HepG2 (cell line): ENCODE measurements around the gene FPGS. TPM values are rescaled to one million over a fixed set of nuclear protein-coding genes. Genes with fewer than 3 reads are reported as not detected.

Source experiments
- CEBPG ChIP-seq: IDR thresholded peaks from 2 replicates; pipeline ENCODE4 v1.6.1; 2016
- ISX ChIP-seq: sonication (generic); formaldehyde crosslinking; conservative IDR thresholded peaks from 2 replicates; pipeline ENCODE4 v1.5.0; 2020; ENCODE audit warnings: missing genetic modification reagents
- RBAK ChIP-seq: sonication (generic); formaldehyde crosslinking; IDR thresholded peaks from 2 replicates; pipeline ENCODE4 v1.5.1; 2020; ENCODE audit warnings: mild to moderate bottlenecking, missing genetic modification reagents
- RBM39 ChIP-seq: fragments of 200-400 bp; formaldehyde crosslinking; IDR thresholded peaks from one replicate; pipeline ENCODE4 v1.6.1; 2018; ENCODE audit warnings: antibody characterized with exemption, mild to moderate bottlenecking, low read depth, low read length; ENCODE audit not compliant: poor library complexity, severe bottlenecking
- RNF2 ChIP-seq: fragments of 450-650 bp; conservative IDR thresholded peaks from 2 replicates; pipeline ENCODE4 v1.6.1; 2016; ENCODE audit warnings: low read depth
- SIN3B ChIP-seq: fragments of 150-350 bp; IDR thresholded peaks from 2 replicates; pipeline ENCODE4 v1.6.1; 2014; ENCODE audit warnings: low read length
- ZKSCAN8 ChIP-seq: IDR thresholded peaks from 2 replicates; pipeline ENCODE4 v1.6.1; 2016; ENCODE audit warnings: borderline replicate concordance, missing genetic modification reagents, missing compliant biosample characterization
- ZNF20 ChIP-seq: sonication (generic); formaldehyde crosslinking; IDR thresholded peaks from 2 replicates; pipeline ENCODE4 v1.4.0; 2020; ENCODE audit warnings: mild to moderate bottlenecking, moderate library complexity, missing genetic modification reagents
- polyA plus RNA-seq, 8 experiments: library from polyadenylated mRNA; depleted of rRNA in 3 of 8; stranded (reverse) in 7 of 8; unstranded in 1 of 8; fragments of >200 nt; fragmentation: Illumina TruSeq in 4 of 8; extraction: Trizol in 4 of 8; gene quantifications; 2 replicates each; pipeline versions ENCODE4 v1.2.1 to v1.2.3, GENCODE V29; 2011 to 2016; ENCODE audit warnings: low read depth in 4 of 8, missing spikeins in 1 of 8, mixed read lengths in 1 of 8; ENCODE audit not compliant: insufficient read depth in 1 of 8
- total RNA-seq, 5 experiments: library from RNA; depleted of rRNA; stranded (reverse); fragments of >200 nt; fragmentation: Illumina TruSeq; extraction: Trizol; gene quantifications; 2 replicates each; pipeline ENCODE4 v1.2.3, GENCODE V29; 2016; ENCODE audit warnings: low read depth in 1 of 5
- TF ChIP-seq, protein P1 (sequence below): sonication (generic); formaldehyde crosslinking; IDR thresholded peaks from 2 replicates; pipeline ENCODE4 v1.5.1; 2020; ENCODE audit warnings: missing genetic modification reagents, mild to moderate bottlenecking, borderline replicate concordance
- TF ChIP-seq, protein P2 (sequence below): sonication (generic); formaldehyde crosslinking; IDR thresholded peaks from 2 replicates; pipeline ENCODE4 v1.4.0; 2020; ENCODE audit warnings: mild to moderate bottlenecking, missing genetic modification reagents
- TF ChIP-seq, protein P3 (sequence below): sonication (generic); formaldehyde crosslinking; IDR thresholded peaks from 2 replicates; pipeline ENCODE4 v1.8.1; 2023; ENCODE audit warnings: mild to moderate bottlenecking, inconsistent platforms, moderate library complexity, missing genetic modification reagents, borderline replicate concordance

Gene FPGS
- total and polyA plus RNA-seq, 2 of the 13 experiments (the other 11 are each of a cell fraction or from before 2014, with no cell fraction given): 35.6 to 36.8 TPM

DNA sequence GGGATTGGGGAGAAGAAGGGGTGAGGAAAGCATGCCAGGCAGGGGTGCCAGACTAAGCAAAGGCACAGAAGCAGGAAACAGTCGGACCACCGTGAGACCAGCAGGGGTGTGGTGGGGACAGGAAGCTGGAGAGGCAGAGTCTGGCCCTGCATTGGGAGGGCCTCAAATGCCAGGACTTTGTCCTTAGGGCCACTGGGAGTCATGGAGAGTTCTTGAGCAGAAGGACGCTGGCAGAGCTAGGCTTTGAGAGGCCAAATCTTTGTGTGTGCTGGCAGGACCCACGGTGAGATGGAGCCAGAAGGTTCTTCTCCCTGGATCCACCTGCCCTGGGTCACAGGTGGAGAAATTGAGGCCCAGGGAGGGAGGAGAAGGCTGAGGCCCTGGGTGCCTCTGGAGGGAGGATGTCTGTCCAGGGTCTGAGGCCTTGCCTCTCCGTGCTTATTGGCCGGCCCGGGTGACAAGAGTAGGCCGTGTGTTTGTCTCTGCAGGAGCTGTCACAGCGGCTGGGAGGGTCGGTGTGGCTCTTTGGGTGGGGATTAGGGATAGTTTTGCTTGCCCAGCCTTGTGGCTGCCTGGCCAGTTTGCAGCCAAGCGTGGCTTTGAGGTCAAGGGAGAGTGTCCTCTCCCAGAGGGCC, 53.5 kb downstream of the FPGS start (continued):
- TF ChIP-seq ZNF20 (CRISPR knock-in tag): no peak
- no peak for TF ChIP-seq RBM39
- TF ChIP-seq SIN3B: no peak
- TF ChIP-seq CEBPG (CRISPR knock-in tag): no peak
- TF ChIP-seq, protein P1, sequence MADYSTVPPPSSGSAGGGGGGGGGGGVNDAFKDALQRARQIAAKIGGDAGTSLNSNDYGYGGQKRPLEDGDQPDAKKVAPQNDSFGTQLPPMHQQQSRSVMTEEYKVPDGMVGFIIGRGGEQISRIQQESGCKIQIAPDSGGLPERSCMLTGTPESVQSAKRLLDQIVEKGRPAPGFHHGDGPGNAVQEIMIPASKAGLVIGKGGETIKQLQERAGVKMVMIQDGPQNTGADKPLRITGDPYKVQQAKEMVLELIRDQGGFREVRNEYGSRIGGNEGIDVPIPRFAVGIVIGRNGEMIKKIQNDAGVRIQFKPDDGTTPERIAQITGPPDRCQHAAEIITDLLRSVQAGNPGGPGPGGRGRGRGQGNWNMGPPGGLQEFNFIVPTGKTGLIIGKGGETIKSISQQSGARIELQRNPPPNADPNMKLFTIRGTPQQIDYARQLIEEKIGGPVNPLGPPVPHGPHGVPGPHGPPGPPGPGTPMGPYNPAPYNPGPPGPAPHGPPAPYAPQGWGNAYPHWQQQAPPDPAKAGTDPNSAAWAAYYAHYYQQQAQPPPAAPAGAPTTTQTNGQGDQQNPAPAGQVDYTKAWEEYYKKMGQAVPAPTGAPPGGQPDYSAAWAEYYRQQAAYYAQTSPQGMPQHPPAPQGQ (CRISPR knock-in tag): no peak
- TF ChIP-seq RNF2: no peak
- TF ChIP-seq ZKSCAN8: no peak
- TF ChIP-seq, protein P2, sequence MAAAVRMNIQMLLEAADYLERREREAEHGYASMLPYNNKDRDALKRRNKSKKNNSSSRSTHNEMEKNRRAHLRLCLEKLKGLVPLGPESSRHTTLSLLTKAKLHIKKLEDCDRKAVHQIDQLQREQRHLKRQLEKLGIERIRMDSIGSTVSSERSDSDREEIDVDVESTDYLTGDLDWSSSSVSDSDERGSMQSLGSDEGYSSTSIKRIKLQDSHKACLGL: no peak
- TF ChIP-seq RBAK (CRISPR knock-in tag): no peak
- TF ChIP-seq ISX: no peak
- TF ChIP-seq, protein P3, sequence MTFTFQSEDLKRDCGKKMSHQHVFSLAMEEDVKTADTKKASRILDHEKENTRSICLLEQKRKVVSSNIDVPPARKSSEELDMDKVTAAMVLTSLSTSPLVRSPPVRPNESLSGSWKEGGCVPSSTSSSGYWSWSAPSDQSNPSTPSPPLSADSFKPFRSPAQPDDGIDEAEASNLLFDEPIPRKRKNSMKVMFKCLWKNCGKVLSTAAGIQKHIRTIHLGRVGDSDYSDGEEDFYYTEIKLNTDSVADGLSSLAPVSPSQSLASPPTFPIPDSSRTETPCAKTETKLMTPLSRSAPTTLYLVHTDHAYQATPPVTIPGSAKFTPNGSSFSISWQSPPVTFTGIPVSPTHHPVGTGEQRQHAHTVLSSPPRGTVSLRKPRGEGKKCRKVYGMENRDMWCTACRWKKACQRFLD: no peak
